K562 (cell line): ENCODE data around the gene PTGIS. TPM values are rescaled to one million over a fixed set of nuclear protein-coding genes. Genes with fewer than 3 reads are reported as not detected.
"Not testable (repeated sequence)": the region's sequence is repeated elsewhere in the genome, so short reads cannot be mapped to it uniquely, and the experiment has no call there.

Experiments used
- ATAC-seq: fragments of 200-7000 bp; cut with Tn5 transposase; 3 replicates; pipeline ENCODE4 v1.9.1; 2020; ENCODE audit warnings: moderate library complexity
- BruUV-seq: library from RNA; stranded (reverse); fragments of 400-500 nt; replicated peaks from 2 replicates; lab custom pipeline; 2021; lab: Mats Ljungman, UMichigan
- CTCF ChIA-PET: fragments of 300-600 bp; formaldehyde crosslinking; extraction: SDS; loops from one replicate; lab custom pipeline; 2021; ENCODE audit warnings: low intra/inter-chr PET ratio; lab: Yijun Ruan, JAX
- POLR2A ChIA-PET: fragments of 300-600, 350-650 bp; sonication (Branson Sonifier 250); formaldehyde crosslinking; extraction: SDS; loops from one replicate; lab custom pipeline; 2021; ENCODE audit warnings: antibody characterized with exemption, inconsistent platforms; lab: Yijun Ruan, JAX
- DNase-seq, 4 experiments: peaks; one replicate each; pipeline versions ENCODE4 v3.0.0 to v3.0.0-alpha.2; 2011 to 2018; ENCODE audit warnings: low spot score in 3 of 4, mixed read lengths in 3 of 4; ENCODE audit errors: extremely low read depth in 1 of 4
- FAIRE-seq: peaks from 2 replicates; lab custom pipeline; 2011; peaks lifted over from hg19 to GRCh38; lab: Jason Lieb, UNC
- H2AFZ ChIP-seq: 2 replicates; pipeline ENCODE4 v1.6.0; 2011; ENCODE audit warnings: low read depth, low read length, control low read depth, inconsistent platforms
- H3K27ac ChIP-seq: fragments of 200-600 bp; 3 replicates; pipeline ENCODE4 v1.8.0; 2011; ENCODE audit warnings: low read depth, mild to moderate bottlenecking, control low read depth, inconsistent platforms, low read length, moderate library complexity, mixed read lengths; ENCODE audit errors: extremely low read depth
- H3K27me3 ChIP-seq, 2 experiments: fragments of 300-600 bp in 1 of 2; 2 replicates in 1 of 2; 3 replicates in 1 of 2; pipeline versions ENCODE4 v1.6.0 to v1.8.0; 2011; ENCODE audit warnings: inconsistent platforms in 2 of 2, low read length in 2 of 2, mild to moderate bottlenecking in 1 of 2, mixed read lengths in 1 of 2, moderate library complexity in 1 of 2; ENCODE audit not compliant: control insufficient read depth in 2 of 2, insufficient read depth in 2 of 2
- H3K36me3 ChIP-seq: fragments of 300-600 bp; 3 replicates; pipeline ENCODE4 v1.8.0; 2011; ENCODE audit warnings: mild to moderate bottlenecking, low read length, inconsistent platforms; ENCODE audit not compliant: control insufficient read depth, insufficient read depth
- H3K4me1 ChIP-seq, 2 experiments: fragments of 200-600 bp in 1 of 2; replicated peaks in 1 of 2; 2 replicates in 1 of 2; 3 replicates in 1 of 2; pipeline versions ENCODE4 v1.5.1 to v1.8.0; 2011; ENCODE audit warnings: inconsistent platforms in 2 of 2, low read length in 2 of 2, mild to moderate bottlenecking in 1 of 2, mixed read lengths in 1 of 2, moderate library complexity in 1 of 2; ENCODE audit not compliant: control insufficient read depth in 2 of 2, insufficient read depth in 2 of 2
- H3K4me2 ChIP-seq: 2 replicates; pipeline ENCODE4 v1.6.1; 2011; ENCODE audit warnings: low read length, control low read depth, inconsistent platforms, mixed read lengths; ENCODE audit not compliant: insufficient read depth
- H3K4me3 ChIP-seq: fragments of 200-600 bp; sonication (generic), shearing (Covaris generic); 2 replicates; pipeline ENCODE4 v1.5.1; 2016; ENCODE audit warnings: control low read depth, inconsistent platforms
- H3K79me2 ChIP-seq: fragments of 200-600 bp; 3 replicates; pipeline ENCODE4 v1.8.0; 2011; ENCODE audit warnings: low read length, inconsistent platforms; ENCODE audit not compliant: control insufficient read depth, insufficient read depth
- H3K9ac ChIP-seq, 2 experiments: 2 replicates each; pipeline versions ENCODE4 v1.6.0 to v1.6.1; 2011; ENCODE audit warnings: low read depth in 2 of 2, low read length in 2 of 2, control low read depth in 1 of 2, inconsistent platforms in 1 of 2, mild to moderate bottlenecking in 1 of 2, mixed read lengths in 1 of 2; ENCODE audit not compliant: insufficient read depth in 1 of 2
- H3K9me1 ChIP-seq: one replicate; pipeline ENCODE4 v1.6.0; 2011; ENCODE audit warnings: inconsistent platforms, mild to moderate bottlenecking, low read length, moderate library complexity; ENCODE audit not compliant: control insufficient read depth, insufficient read depth
- H3K9me3 ChIP-seq: replicated peaks from 2 replicates; pipeline ENCODE4 v1.5.1; 2011; ENCODE audit warnings: low read depth, low read length, inconsistent platforms; ENCODE audit not compliant: control insufficient read depth, insufficient read depth
- H4K20me1 ChIP-seq: replicated peaks from 2 replicates; pipeline ENCODE4 v1.6.1; 2011; ENCODE audit warnings: low read length, inconsistent platforms, mixed read lengths; ENCODE audit not compliant: control insufficient read depth, insufficient read depth
- NR2F6 ChIP-seq: fragments of 450-650 bp; formaldehyde crosslinking; IDR thresholded peaks from 2 replicates; pipeline ENCODE4 v1.4.0; 2020; ENCODE audit warnings: mild to moderate bottlenecking
- WGBS: fragments of 100-300 bp; shearing (Covaris generic); methylation state at CpG from one replicate; pipeline ENCODE4 v1.1.6; 2016; ENCODE audit warnings: low coverage, mixed read lengths; ENCODE audit not compliant: insufficient coverage; ENCODE audit errors: missing lambda C conversion rate; 5-methylcytosine and 5-hydroxymethylcytosine counted together
- in situ Hi-C: fragments of 300-500 bp; cut with MboI; formaldehyde crosslinking; loops from 4 replicates; pipeline ENCODE4 v1.15.0; 2018; ENCODE audit warnings: inconsistent platforms, mixed read lengths
- intact Hi-C: fragments of 100-400 bp; cut with micrococcal nuclease; formaldehyde crosslinking; loops from 2 replicates; pipeline ENCODE4 v1.14.2; 2022
- polyA plus RNA-seq, 8 experiments: library from polyadenylated mRNA; depleted of rRNA in 4 of 8; stranded (reverse) in 5 of 8; unstranded in 3 of 8; fragments of >200 nt; fragmentation: Nextera tagmentation in 2 of 8; fragmentation: Illumina TruSeq in 1 of 8; extraction: Ambion mirVana in 2 of 8; extraction: Trizol in 1 of 8; gene quantifications; 2 replicates each; pipeline versions ENCODE4 v1.2.1 to v1.2.3, GENCODE V29; 2011 to 2014; ENCODE audit warnings: inconsistent platforms in 1 of 8, missing spikeins in 1 of 8
- total RNA-seq, 7 experiments: library from RNA; depleted of rRNA in 6 of 7; stranded (reverse); fragments of >200 nt in 6 of 7; fragmentation: Illumina TruSeq in 2 of 7; extraction: Trizol in 2 of 7; gene quantifications; 2 replicates each; pipeline versions ENCODE4 v1.2.1 to v1.2.3, GENCODE V29; 2011 to 2021; ENCODE audit warnings: low replicate concordance in 1 of 7
- TF ChIP-seq, protein P1 (sequence below): sonication (generic); formaldehyde crosslinking; IDR thresholded peaks from 2 replicates; pipeline ENCODE4 v1.8.0; 2022; ENCODE audit warnings: mild to moderate bottlenecking, missing genetic modification reagents

Gene PTGIS
- total and polyA plus RNA-seq, 9 of the 15 experiments (the other 6 are each of a cell fraction or from before 2014, with no cell fraction given): not detected

DNA sequence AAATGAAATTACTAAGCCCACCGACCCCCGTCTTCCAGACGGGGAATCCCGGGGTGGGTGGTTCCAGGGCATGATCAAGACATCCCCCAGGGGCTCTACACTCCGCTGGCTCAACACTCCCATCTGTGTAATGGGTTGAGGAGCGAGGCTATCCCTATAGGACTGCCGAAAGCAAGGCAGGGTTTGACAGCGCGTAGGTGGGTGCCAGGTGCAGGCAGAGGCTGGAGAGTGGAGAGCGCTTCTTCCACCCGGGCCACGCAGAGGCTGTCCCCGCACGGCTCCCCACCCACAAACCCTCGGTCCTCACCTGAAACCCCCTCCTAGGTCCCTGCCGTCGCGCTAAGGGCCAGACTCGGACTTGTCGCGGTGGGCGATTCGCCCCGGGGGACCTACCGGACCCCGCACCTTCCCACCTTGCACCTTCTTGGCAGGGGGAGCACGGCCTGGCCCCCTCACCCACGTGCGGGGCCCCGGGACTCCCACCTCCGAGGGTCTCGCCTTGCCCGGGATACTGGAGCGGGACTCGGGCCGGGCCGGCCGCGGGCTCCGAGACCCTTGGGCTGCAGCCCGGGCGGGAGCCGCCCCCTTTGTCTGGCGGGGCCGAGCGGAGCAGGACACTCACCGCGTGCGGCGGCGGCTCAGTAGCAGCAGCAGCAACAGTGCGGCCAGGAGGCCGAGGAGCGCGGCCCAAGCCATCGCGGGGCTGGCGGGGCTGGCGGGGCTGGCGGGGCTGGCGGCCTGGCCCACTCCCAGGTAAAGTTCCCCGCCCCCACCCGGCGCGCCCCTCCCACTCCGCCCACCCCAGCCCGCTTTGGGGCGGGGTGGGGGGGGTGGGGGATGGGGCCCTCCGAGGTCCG, at the start of gene PTGIS (continued):
- TF ChIP-seq, protein P1, sequence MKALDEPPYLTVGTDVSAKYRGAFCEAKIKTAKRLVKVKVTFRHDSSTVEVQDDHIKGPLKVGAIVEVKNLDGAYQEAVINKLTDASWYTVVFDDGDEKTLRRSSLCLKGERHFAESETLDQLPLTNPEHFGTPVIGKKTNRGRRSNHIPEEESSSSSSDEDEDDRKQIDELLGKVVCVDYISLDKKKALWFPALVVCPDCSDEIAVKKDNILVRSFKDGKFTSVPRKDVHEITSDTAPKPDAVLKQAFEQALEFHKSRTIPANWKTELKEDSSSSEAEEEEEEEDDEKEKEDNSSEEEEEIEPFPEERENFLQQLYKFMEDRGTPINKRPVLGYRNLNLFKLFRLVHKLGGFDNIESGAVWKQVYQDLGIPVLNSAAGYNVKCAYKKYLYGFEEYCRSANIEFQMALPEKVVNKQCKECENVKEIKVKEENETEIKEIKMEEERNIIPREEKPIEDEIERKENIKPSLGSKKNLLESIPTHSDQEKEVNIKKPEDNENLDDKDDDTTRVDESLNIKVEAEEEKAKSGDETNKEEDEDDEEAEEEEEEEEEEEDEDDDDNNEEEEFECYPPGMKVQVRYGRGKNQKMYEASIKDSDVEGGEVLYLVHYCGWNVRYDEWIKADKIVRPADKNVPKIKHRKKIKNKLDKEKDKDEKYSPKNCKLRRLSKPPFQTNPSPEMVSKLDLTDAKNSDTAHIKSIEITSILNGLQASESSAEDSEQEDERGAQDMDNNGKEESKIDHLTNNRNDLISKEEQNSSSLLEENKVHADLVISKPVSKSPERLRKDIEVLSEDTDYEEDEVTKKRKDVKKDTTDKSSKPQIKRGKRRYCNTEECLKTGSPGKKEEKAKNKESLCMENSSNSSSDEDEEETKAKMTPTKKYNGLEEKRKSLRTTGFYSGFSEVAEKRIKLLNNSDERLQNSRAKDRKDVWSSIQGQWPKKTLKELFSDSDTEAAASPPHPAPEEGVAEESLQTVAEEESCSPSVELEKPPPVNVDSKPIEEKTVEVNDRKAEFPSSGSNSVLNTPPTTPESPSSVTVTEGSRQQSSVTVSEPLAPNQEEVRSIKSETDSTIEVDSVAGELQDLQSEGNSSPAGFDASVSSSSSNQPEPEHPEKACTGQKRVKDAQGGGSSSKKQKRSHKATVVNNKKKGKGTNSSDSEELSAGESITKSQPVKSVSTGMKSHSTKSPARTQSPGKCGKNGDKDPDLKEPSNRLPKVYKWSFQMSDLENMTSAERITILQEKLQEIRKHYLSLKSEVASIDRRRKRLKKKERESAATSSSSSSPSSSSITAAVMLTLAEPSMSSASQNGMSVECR (CRISPR knock-in tag): no peak
- TF ChIP-seq NR2F6 (CRISPR knock-in tag): no peak

DNA sequence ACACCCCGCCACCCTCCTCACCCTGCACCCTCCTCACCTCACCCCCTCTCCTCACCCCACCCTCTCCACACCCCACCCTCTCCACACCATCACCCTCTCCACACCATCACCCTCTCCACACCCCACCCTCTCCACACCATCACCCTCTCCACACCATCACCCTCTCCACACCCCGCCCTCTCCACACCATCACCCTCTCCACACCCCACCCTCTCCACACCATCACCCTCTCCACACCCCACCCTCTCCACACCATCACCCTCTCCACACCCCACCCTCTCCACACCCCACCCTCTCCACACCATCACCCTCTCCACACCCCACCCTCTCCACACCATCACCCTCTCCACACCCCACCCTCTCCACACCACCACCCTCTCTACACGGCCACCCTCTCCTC, 49.5 kb upstream of the PTGIS start:
- intact Hi-C loops, H3K27ac ChIP-seq, BruUV-seq, H3K79me2 ChIP-seq, CTCF ChIA-PET, H4K20me1 ChIP-seq, POLR2A ChIA-PET, H3K4me3 ChIP-seq, FAIRE-seq, DNase-seq, ATAC-seq, H3K4me2 ChIP-seq, H3K9me3 ChIP-seq, in situ Hi-C loops, H3K27me3 ChIP-seq, H2AFZ ChIP-seq, H3K9me1 ChIP-seq, H3K4me1 ChIP-seq, H3K36me3 ChIP-seq: not testable (repeated sequence)
- WGBS: 22% methylated on average over 1 of the region's 3 CpGs
- H3K9ac ChIP-seq: 0 out of 4 replicates have a peak overlapping the region, but pooled peaks of 1 of the 2 experiments have one; percentile 27
